Common myeloid progenitor, CD34-positive (primary cell): Measurements from ENCODE around the gene MPI.

Source experiments
- CTCF ChIA-PET: fragments of 350-600 bp; sonication (Branson Sonifier 250); formaldehyde crosslinking; loops from one replicate; lab custom pipeline; 2021; ENCODE audit warnings: antibody characterized with exemption; lab: Charles Lee
- POLR2A ChIA-PET: fragments of 350-600 bp; sonication (Branson Sonifier 250); formaldehyde crosslinking; loops from one replicate; lab custom pipeline; 2021; ENCODE audit warnings: antibody characterized with exemption; lab: Charles Lee
- DNase-seq, 3 donors: peaks; one replicate each; pipeline versions ENCODE4 v3.0.0 to v3.0.0-alpha.2; 2013
- H3K27ac ChIP-seq, 2 experiments: 1 replicate in 1 of 2; 2 replicates in 1 of 2; pipeline ENCODE4 v1.7.0; 2013; ENCODE audit warnings: inconsistent platforms in 2 of 2, low read length in 2 of 2, mild to moderate bottlenecking in 2 of 2, low read depth in 1 of 2, moderate library complexity in 1 of 2; ENCODE audit not compliant: severe bottlenecking in 2 of 2, insufficient read depth in 1 of 2, poor library complexity in 1 of 2
- H3K27me3 ChIP-seq, 5 experiments: replicated peaks in 2 of 5; 1 replicate in 3 of 5; 2 replicates in 2 of 5; pipeline versions ENCODE4 v1.6.1 to v1.7.0; 2013; ENCODE audit warnings: low read length in 4 of 5, mild to moderate bottlenecking in 2 of 5, moderate library complexity in 2 of 5, inconsistent platforms in 1 of 5; ENCODE audit not compliant: insufficient read depth in 5 of 5, control insufficient read depth in 4 of 5
- H3K36me3 ChIP-seq, 4 experiments: 1 replicate in 2 of 4; 2 replicates in 2 of 4; pipeline versions ENCODE4 v1.6.1 to v1.7.0; 2013; ENCODE audit warnings: low read length in 3 of 4, control low read depth in 1 of 4, mild to moderate bottlenecking in 1 of 4; ENCODE audit not compliant: control insufficient read depth in 4 of 4, insufficient read depth in 4 of 4
- H3K4me1 ChIP-seq, 4 experiments: 1 replicate in 3 of 4; 2 replicates in 1 of 4; pipeline versions ENCODE4 v1.6.1 to v1.7.1; 2013; ENCODE audit warnings: low read length in 3 of 4, mild to moderate bottlenecking in 3 of 4, control low read depth in 1 of 4, inconsistent platforms in 1 of 4, moderate library complexity in 1 of 4; ENCODE audit not compliant: control insufficient read depth in 4 of 4, insufficient read depth in 4 of 4; ENCODE audit errors: control extremely low read depth in 1 of 4
- H3K4me3 ChIP-seq, 7 experiments: 1 replicate in 4 of 7; 2 replicates in 3 of 7; pipeline versions ENCODE4 v1.5.1 to v1.7.0; 2013; ENCODE audit warnings: mild to moderate bottlenecking in 7 of 7, low read length in 6 of 7, moderate library complexity in 6 of 7, inconsistent platforms in 2 of 7, low read depth in 2 of 7, control low read depth in 1 of 7; ENCODE audit not compliant: insufficient read depth in 4 of 7, control insufficient read depth in 1 of 7; ENCODE audit errors: extremely low read depth in 1 of 7
- H3K9me3 ChIP-seq, 5 experiments: 1 replicate in 4 of 5; 2 replicates in 1 of 5; pipeline versions ENCODE4 v1.6.1 to v1.7.1; 2013; ENCODE audit warnings: low read length in 4 of 5, mild to moderate bottlenecking in 2 of 5, inconsistent platforms in 1 of 5, low read depth in 1 of 5, moderate library complexity in 1 of 5; ENCODE audit not compliant: control insufficient read depth in 4 of 5, insufficient read depth in 2 of 5; ENCODE audit errors: control extremely low read depth in 1 of 5
- WGBS: methylation state at CpG from one replicate; pipeline ENCODE4 v1.1.5; 2013; ENCODE audit not compliant: insufficient coverage; 5-methylcytosine and 5-hydroxymethylcytosine counted together

The MPI gene

DNA sequence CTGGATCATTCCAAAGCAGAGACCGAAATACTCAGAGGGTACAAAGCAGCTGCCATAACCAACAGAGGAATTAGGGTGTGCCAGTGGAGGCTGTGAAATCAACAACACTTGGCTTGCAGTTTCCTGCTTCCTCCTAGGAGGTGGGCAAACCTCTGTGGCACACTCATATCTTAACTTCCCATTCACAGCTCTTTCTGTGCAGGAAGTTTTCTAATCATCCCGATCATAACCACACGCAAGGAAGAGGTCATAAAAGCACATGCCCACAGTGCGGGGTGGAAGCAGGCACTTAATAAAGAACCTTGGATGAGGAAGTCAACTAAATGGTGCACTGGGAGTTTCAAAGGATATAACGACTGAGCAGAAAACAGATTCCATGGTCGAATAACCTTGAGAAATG lies 21.8 kb upstream of the MPI start:
- H3K36me3 ChIP-seq: peaks cover 0 to 12% (median 3%) of the 10 kb centered on the region in 4 experiments
- no peaks in the 10 kb centered on the region for H3K27me3 ChIP-seq
- H3K27ac ChIP-seq: peak overlapping the region; percentile 33 to 98
- ChIA-PET CTCF (interaction anchor here (0.8 to 6.6 kb wide), 6 partner anchors 8 to 204 kb away, joined by 3 to 67 read pairs (median 6); no protein-coding TSS in a partner anchor), POLR2A (interaction anchor here (0.5 to 4.1 kb wide), 5 partner anchors 9 to 90 kb away, joined by 3 to 23 read pairs (median 3); partner anchors contain the start of gene ULK3)
- H3K4me1 ChIP-seq: peaks cover 40 to 92% (median 88%) of the 10 kb centered on the region in 4 experiments
- H3K9me3 ChIP-seq: no peaks in the 10 kb centered on the region
- DNase-seq: peak; percentile 88 to 94 (median 92)
- H3K4me3 ChIP-seq: peak overlapping the region in 5 of 7 experiments; percentile 9 to 64 (median 43)
- 0% methylated on average over 5 of the region's 6 CpGs for WGBS

- peaks cover 36 to 89% (median 85%) of the 10 kb centered on the region in 4 experiments for H3K4me1 ChIP-seq
- H3K27ac ChIP-seq: peak overlapping the region; percentile 44 to 98
- H3K9me3 ChIP-seq: no peaks in the 10 kb centered on the region
- H3K36me3 ChIP-seq: peaks cover 0 to 10% (median 2%) of the 10 kb centered on the region in 4 experiments
- peak overlapping the region in 5 of 7 experiments; percentile 16 to 71 (median 50) for H3K4me3 ChIP-seq
- ChIA-PET CTCF (interaction anchor here (1.0 to 6.6 kb wide), 13 partner anchors 9 to 100 kb away, joined by 3 to 67 read pairs (median 5); partner anchors contain the start of genes MPI and ULK3), POLR2A (interaction anchor here (0.9 to 4.1 kb wide), 9 partner anchors 9 to 306 kb away, joined by 3 to 24 read pairs (median 7); partner anchors contain the start of genes FAM219B and ULK3)
- no peak for DNase-seq
- H3K27me3 ChIP-seq: no peaks in the 10 kb centered on the region
These were observed 20.5 kb upstream of the MPI start for GRCh38 chr15:74869372-74869725.

- Histone ChIP-seq H3K4me1 (peaks cover 36 to 84% (median 80%) of the 10 kb centered on the region in 4 experiments), H3K27ac (peak overlapping the region; percentile 56 to 98), H3K36me3 (peaks cover 0 to 7% (median 1%) of the 10 kb centered on the region in 4 experiments), H3K9me3 (no peaks in the 10 kb centered on the region), H3K27me3 (no peaks in the 10 kb centered on the region), H3K4me3 (peak overlapping the region in 5 of 7 experiments; percentile 38 to 87 (median 71))
- POLR2A ChIA-PET: interaction anchor here (0.8 to 4.1 kb wide), 11 partner anchors 10 to 306 kb away, joined by 3 to 24 read pairs (median 7); partner anchors contain the start of genes FAM219B, MPI and ULK3
- CTCF ChIA-PET: interaction anchor here (0.8 to 6.6 kb wide), 20 partner anchors 10 to 237 kb away, joined by 3 to 67 read pairs (median 4); partner anchors contain the start of genes FAM219B, MPI and ULK3
- peak; percentile 95 to 99 (median 99) for DNase-seq
- WGBS: 3% methylated on average over 5 of the region's 6 CpGs
These were observed 20.0 kb upstream of the MPI start for GRCh38 chr15:74869726-74870407.

GRCh38 chr15:74870436-74871215 lies 19.2 kb upstream of the MPI start:
- Histone ChIP-seq H3K4me3 (peak overlapping the region in 6 of 7 experiments; percentile 38 to 87 (median 68)), H3K36me3 (peaks cover 0 to 7% (median 1%) of the 10 kb centered on the region in 4 experiments), H3K27me3 (no peaks in the 10 kb centered on the region), H3K9me3 (no peaks in the 10 kb centered on the region), H3K4me1 (peaks cover 36 to 79% (median 76%) of the 10 kb centered on the region in 4 experiments), H3K27ac (peak overlapping the region; percentile 56 to 98)
- WGBS: 4% methylated on average over 6 of the region's 6 CpGs
- CTCF ChIA-PET: interaction anchor here (0.6 to 6.6 kb wide), 20 partner anchors 11 to 236 kb away, joined by 3 to 67 read pairs (median 4); partner anchors contain the start of genes FAM219B, MPI and ULK3
- DNase-seq: peak in 2 of 3 donors; percentile 33 to 47
- POLR2A ChIA-PET: interaction anchor here (0.6 to 4.1 kb wide), 14 partner anchors 11 to 305 kb away, joined by 3 to 24 read pairs (median 6); partner anchors contain the start of genes FAM219B, MPI and ULK3

GRCh38 chr15:74872702-74873035 lies 17.2 kb upstream of the MPI start:
- H3K36me3 ChIP-seq: peaks cover 0 to under 1% (median 0%) of the 10 kb centered on the region in 4 experiments
- WGBS: 0% methylated on average over 9 of the region's 11 CpGs
- no peaks in the 10 kb centered on the region for H3K27me3 ChIP-seq
- peak overlapping the region; percentile 95 to 98 for H3K27ac ChIP-seq
- ChIA-PET CTCF (interaction anchor here (3.3 to 6.6 kb wide), 3 partner anchors 25 to 30 kb away, joined by 12 to 67 read pairs (median 37); partner anchors contain the start of gene ULK3), POLR2A (interaction anchor here (0.8 to 1.8 kb wide), 3 partner anchors 14 to 29 kb away, joined by 3 to 4 read pairs (median 3); partner anchors contain the start of gene MPI)
- H3K4me3 ChIP-seq: peak overlapping the region; percentile 73 to 97 (median 87)
- no peak for DNase-seq
- peaks cover 29 to 59% (median 56%) of the 10 kb centered on the region in 4 experiments for H3K4me1 ChIP-seq
- H3K9me3 ChIP-seq: no peaks in the 10 kb centered on the region

GRCh38 chr15:74873036-74873755 lies 16.6 kb upstream of the MPI start, which contains the start of gene SCAMP2:
SCAMP2 (minus strand) TSS chr15:74873365; CDS start chr15:74873255, 110 bp downstream.
- POLR2A ChIA-PET: interaction anchor here (0.8 to 1.8 kb wide), 4 partner anchors 14 to 28 kb away, joined by 3 to 4 read pairs (median 3); partner anchors contain the start of gene MPI
- H3K36me3 ChIP-seq: no peaks in the 10 kb centered on the region
- no peaks in the 10 kb centered on the region for H3K27me3 ChIP-seq
- peak within 1 kb of the TSS; percentile 73 to 97 (median 87) for H3K4me3 ChIP-seq
- CTCF ChIA-PET: interaction anchor here (1.0 to 3.3 kb wide), 3 partner anchors 11 to 29 kb away, joined by 4 to 22 read pairs (median 12); no protein-coding TSS in a partner anchor
- peaks cover 23 to 54% (median 51%) of the 10 kb centered on the region in 4 experiments for H3K4me1 ChIP-seq
- DNase-seq: peak; percentile 95 to 98 (median 97)
- 0% methylated on average over 15 of the region's 52 CpGs for WGBS
- no peaks in the 10 kb centered on the region for H3K9me3 ChIP-seq
- peak within 1 kb of the TSS; percentile 95 to 98 for H3K27ac ChIP-seq
